ENCODE data around the gene NEO1.

- TF ChIP-seq SNAI2 (CRISPR knock-in tag; IDR thresholded peaks at IDR 0.05) (no peak), CSRNP3 (CRISPR knock-in tag; IDR thresholded peaks at IDR 0.05) (no peak), PATZ1 (CRISPR knock-in tag; IDR thresholded peaks at IDR 0.05; ENCODE audit: borderline replicate concordance) (no peak), RARB (CRISPR knock-in tag; IDR thresholded peaks at IDR 0.05) (no peak)
These were observed 197.2 kb downstream of the NEO1 start for GRCh38 chr15:73249499-73249898.
